ENCODE data around the gene DYNLT4. TPM values are rescaled to one million over a fixed set of nuclear protein-coding genes. Genes with fewer than 3 reads are reported as not detected.

The DYNLT4 gene
- total and polyA plus RNA-seq, 2 of the 13 experiments (the other 11 are each of a cell fraction or from before 2014, with no cell fraction given) = 0.77 TPM; not detected in 1

GRCh38 chr1:44834328-44834727 lies 27.2 kb upstream of the DYNLT4 start (continued):
- TF ChIP-seq HNF1B (CRISPR knock-in tag; IDR thresholded peaks at IDR 0.05) = no peak
- TF ChIP-seq IRX3 (CRISPR knock-in tag; IDR thresholded peaks at IDR 0.05; ENCODE audit: borderline replicate concordance, low read depth) = no peak
- TF ChIP-seq PAWR (CRISPR knock-in tag; IDR thresholded peaks at IDR 0.05; ENCODE audit: borderline replicate concordance) = no peak
- no peak for TF ChIP-seq ZFYVE20 (CRISPR knock-in tag; IDR thresholded peaks at IDR 0.05; ENCODE audit: borderline replicate concordance, low read depth)
- TF ChIP-seq ZNF580 (CRISPR knock-in tag; IDR thresholded peaks at IDR 0.05; ENCODE audit: borderline replicate concordance, low read depth) = no peak
- no peak for TF ChIP-seq TGIF2 (CRISPR knock-in tag; IDR thresholded peaks at IDR 0.05)
- no peak for TF ChIP-seq TRIM22 (IDR thresholded peaks at IDR 0.05)
- TF ChIP-seq ZBTB10 (CRISPR knock-in tag; IDR thresholded peaks at IDR 0.05; ENCODE audit: borderline replicate concordance) = no peak
- TF ChIP-seq AHR (CRISPR knock-in tag; IDR thresholded peaks at IDR 0.05) = no peak
